Stomach (tissue), 4 donors: ENCODE measurements around the gene PARP11.

Experiments
- POLR2AphosphoS5 ChIP-seq, 3 donors: sonication (generic); formaldehyde crosslinking; IDR thresholded peaks; one replicate each; pipeline ENCODE4 v1.6.1; 2016; ENCODE audit warnings: antibody characterized with exemption in 3 of 3
- TF ChIP-seq, protein P1 (sequence below), 7 experiments: fragments of 450-650 bp in 4 of 7; fragments of 200-600 bp in 3 of 7; sonication (generic) in 3 of 7; IDR thresholded peaks; one replicate each; pipeline ENCODE4 v1.5.1; 2016 to 2019; ENCODE audit warnings: antibody characterized with exemption in 7 of 7, control low read depth in 2 of 7, mild to moderate bottlenecking in 1 of 7

DNA sequence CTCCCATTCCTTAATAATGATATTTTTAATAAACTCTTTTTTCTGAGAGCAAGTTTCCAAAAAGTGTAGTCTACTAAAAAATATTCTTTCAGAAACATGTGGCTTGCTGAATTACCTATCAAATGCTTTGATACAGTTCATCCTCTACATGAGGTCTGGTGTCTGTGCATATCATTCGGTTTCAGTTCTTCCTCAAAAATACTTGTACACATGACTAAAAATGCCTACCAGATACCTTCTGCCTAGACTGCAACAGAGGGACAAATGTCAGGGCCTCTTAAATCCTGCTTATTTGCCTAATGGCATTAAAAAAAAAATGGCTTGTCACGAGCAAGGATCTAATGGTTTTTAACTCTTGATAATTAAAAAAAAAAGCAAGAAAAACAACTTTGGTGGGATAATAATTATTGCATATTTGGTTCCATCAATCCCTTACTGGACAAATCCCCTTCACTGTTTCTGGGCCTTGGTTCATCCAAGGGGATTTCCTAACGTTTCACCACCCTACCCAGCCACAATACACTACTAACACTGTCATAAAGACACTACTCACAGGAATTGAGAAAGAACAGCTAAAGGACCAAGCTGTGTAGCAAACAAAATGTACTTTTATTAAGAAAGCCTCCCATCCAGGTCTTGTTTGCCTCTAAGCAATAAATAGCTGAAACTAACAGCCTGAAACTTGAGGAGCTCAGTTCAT, 45.7 kb downstream of the PARP11 start:
- no peak for TF ChIP-seq POLR2AphosphoS5 (IDR thresholded peaks at IDR 0.05)
- TF ChIP-seq, protein P1, sequence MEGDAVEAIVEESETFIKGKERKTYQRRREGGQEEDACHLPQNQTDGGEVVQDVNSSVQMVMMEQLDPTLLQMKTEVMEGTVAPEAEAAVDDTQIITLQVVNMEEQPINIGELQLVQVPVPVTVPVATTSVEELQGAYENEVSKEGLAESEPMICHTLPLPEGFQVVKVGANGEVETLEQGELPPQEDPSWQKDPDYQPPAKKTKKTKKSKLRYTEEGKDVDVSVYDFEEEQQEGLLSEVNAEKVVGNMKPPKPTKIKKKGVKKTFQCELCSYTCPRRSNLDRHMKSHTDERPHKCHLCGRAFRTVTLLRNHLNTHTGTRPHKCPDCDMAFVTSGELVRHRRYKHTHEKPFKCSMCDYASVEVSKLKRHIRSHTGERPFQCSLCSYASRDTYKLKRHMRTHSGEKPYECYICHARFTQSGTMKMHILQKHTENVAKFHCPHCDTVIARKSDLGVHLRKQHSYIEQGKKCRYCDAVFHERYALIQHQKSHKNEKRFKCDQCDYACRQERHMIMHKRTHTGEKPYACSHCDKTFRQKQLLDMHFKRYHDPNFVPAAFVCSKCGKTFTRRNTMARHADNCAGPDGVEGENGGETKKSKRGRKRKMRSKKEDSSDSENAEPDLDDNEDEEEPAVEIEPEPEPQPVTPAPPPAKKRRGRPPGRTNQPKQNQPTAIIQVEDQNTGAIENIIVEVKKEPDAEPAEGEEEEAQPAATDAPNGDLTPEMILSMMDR (IDR thresholded peaks at IDR 0.05): no peak
